Bronchial epithelial cell (primary cell): ENCODE data around the gene TUBA3E. TPM values are rescaled to one million over a fixed set of nuclear protein-coding genes. Genes with fewer than 3 reads are reported as not detected.
"Not testable (repeated sequence)": the region's sequence is repeated elsewhere in the genome, so short reads cannot be mapped to it uniquely, and the experiment has no call there.

Experiments used
- DNase-seq: peaks from one replicate; pipeline ENCODE4 v3.0.0-alpha.2; 2010; ENCODE audit warnings: low read depth
- FAIRE-seq: peaks from 2 replicates; lab custom pipeline; 2011; peaks lifted over from hg19 to GRCh38; lab: Jason Lieb, UNC
- H3K27me3 ChIP-seq: 2 replicates; pipeline ENCODE4 v1.5.1; 2011; ENCODE audit warnings: low read length; ENCODE audit not compliant: control insufficient read depth, insufficient read depth
- H3K36me3 ChIP-seq: 2 replicates; pipeline ENCODE4 v1.5.1; 2011; ENCODE audit warnings: low read length; ENCODE audit not compliant: control insufficient read depth, insufficient read depth
- H3K4me3 ChIP-seq: 2 replicates; pipeline ENCODE4 v1.5.1; 2011; ENCODE audit warnings: mild to moderate bottlenecking, low read depth, low read length, control low read depth
- total RNA-seq: library from RNA; depleted of rRNA; stranded (reverse); fragments of >200 nt; gene quantifications from 2 replicates; pipeline ENCODE4 v1.2.1, GENCODE V29; 2014
- TF ChIP-seq, protein P1 (sequence below): IDR thresholded peaks from 2 replicates; pipeline ENCODE4 v1.5.1; 2011; ENCODE audit warnings: mild to moderate bottlenecking, moderate library complexity, low read length, control low read depth, inconsistent platforms; ENCODE audit not compliant: insufficient read depth, severe bottlenecking

TUBA3E gene
- total RNA-seq, 1 donor from 2014 or later: not detected

DNA sequence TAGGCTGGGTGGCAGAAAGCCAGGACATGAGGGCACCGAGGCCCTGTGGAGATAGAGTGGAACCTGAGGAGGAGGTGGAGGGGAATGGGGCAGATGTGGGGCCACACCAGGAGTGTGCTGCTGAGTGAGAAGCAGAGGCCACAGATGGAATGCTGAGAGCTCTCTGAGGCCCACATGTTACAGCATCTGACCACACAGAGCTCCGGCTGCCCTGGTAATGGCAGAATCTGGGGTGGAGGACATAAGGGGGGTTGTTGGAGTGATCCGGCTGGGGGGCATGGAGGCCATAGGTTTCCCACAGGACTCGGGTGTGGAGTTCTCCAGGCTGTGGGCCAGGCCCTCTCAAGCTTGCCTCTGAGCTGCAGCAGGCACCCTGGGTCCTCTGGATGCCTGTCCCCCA lies 12.3 kb downstream of the TUBA3E start:
- DNase-seq (no peak), FAIRE-seq (no peak)
- Histone ChIP-seq H3K27me3 (no peaks in the 10 kb centered on the region), H3K4me3 (no peak overlapping the region), H3K36me3 (peaks cover 7% of the 10 kb centered on the region)
- TF ChIP-seq, protein P1, sequence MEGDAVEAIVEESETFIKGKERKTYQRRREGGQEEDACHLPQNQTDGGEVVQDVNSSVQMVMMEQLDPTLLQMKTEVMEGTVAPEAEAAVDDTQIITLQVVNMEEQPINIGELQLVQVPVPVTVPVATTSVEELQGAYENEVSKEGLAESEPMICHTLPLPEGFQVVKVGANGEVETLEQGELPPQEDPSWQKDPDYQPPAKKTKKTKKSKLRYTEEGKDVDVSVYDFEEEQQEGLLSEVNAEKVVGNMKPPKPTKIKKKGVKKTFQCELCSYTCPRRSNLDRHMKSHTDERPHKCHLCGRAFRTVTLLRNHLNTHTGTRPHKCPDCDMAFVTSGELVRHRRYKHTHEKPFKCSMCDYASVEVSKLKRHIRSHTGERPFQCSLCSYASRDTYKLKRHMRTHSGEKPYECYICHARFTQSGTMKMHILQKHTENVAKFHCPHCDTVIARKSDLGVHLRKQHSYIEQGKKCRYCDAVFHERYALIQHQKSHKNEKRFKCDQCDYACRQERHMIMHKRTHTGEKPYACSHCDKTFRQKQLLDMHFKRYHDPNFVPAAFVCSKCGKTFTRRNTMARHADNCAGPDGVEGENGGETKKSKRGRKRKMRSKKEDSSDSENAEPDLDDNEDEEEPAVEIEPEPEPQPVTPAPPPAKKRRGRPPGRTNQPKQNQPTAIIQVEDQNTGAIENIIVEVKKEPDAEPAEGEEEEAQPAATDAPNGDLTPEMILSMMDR: no peak

DNA sequence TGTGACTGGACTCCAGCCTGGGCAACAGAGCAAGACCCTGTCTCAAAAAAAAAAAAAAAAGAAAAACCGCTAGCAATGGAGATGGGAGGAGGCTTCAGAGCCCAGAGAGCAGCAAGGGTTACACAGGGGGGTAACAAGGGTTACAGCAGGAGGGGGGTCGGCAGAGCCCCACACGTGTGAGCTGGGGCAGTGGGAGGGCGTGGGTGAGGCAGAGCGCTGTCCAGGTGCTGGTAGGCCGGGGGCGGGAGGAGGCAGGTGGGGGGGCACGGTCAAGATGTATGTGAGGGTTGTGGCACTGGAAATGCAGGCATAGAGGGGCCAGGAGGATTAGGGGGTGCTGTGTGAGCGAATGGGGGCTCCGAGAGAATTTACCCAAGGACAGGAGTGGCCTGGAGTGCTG lies 12.8 kb downstream of the TUBA3E start:
- H3K36me3 ChIP-seq: peaks cover 7% of the 10 kb centered on the region
- no peak for DNase-seq
- no peak overlapping the region for H3K4me3 ChIP-seq
- TF ChIP-seq, protein P1: no peak
- H3K27me3 ChIP-seq: no peaks in the 10 kb centered on the region
- FAIRE-seq: no peak

DNA sequence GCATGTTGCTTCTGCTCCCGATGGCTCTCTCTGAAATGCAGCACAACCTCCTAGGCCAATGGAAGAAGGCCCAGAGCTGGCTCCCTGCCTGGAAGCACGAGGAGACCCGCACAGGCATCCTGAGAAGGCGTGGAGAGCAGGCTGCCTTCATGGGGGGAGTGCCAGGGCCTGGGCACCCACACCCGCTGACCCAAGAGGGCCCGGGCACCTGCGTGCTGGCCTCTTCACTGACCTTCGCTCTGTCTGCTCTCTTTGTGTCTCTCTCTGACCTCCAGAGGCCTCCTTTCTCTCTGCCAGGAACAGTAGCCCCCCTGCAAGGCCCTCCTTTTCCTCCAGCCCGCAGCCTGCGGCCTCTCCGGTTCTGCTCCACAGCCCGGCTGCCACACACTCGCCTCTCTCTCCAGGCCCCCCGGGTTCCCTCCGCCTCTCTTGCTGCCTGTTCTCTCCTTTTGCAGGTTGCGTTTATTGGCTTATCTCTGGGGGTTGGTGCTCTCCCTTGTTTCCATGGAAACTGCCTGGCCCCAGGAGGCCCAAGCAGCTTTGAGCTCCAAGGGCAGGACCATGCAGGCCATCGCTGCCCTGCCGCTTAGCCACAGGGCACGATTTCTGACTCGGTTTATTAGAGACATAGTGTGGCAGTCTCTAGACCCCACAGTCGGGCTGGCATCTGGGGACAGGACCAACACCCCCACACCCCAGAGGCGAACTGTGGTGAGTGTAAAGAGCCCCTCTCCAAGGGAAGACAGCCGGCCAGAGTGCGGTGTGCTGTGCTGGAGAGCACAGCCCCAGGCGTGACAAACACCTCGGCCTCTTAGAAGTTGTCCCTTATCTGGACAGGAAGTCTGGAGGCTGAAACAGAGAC lies 14.5 kb downstream of the TUBA3E start:
- no peak for FAIRE-seq
- peaks cover 7% of the 10 kb centered on the region for H3K36me3 ChIP-seq

DNA sequence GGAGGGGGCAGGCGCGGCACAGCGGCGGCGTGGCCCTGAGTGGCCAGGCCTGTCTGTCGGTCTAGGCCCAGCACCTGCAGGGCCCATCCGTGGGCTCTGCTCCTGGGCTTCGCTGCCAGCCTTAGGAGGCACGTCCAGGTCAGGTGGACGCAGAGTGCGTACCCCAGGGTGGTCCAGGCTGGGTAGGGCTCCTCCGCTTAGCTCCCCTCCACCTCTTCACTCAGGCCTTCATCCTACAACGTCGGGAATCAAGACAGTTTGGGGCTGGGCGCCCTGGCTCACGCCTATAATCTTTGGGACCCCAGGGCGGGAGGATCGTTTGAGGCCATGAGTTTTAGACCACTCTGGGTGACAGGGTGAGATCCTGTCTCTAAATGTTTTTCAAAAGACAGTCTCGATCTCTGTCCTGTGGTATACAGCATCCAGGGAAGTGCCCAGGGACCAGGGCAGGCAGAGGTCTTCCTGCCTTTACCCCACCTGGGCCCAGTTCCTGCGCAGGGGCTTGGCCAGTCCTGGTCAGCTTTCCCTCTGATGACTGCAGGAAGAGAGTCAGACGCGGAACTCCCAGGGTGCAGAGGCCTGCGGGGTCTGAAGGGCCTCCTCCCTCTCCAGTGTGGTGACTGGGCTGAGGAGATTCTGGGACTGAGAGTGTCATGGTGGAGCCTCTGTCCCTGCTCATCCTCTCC lies 15.3 kb downstream of the TUBA3E start:
- DNase-seq, FAIRE-seq, H3K36me3 ChIP-seq, H3K27me3 ChIP-seq: not testable (repeated sequence)
- H3K4me3 ChIP-seq: peak overlapping the region; percentile 73

More for the DNA sequence above, 14.5 kb downstream of the TUBA3E start:
- no peaks in the 10 kb centered on the region for H3K27me3 ChIP-seq
- DNase-seq: no peak
- no peak overlapping the region for H3K4me3 ChIP-seq
- TF ChIP-seq, protein P1: no peak

DNA sequence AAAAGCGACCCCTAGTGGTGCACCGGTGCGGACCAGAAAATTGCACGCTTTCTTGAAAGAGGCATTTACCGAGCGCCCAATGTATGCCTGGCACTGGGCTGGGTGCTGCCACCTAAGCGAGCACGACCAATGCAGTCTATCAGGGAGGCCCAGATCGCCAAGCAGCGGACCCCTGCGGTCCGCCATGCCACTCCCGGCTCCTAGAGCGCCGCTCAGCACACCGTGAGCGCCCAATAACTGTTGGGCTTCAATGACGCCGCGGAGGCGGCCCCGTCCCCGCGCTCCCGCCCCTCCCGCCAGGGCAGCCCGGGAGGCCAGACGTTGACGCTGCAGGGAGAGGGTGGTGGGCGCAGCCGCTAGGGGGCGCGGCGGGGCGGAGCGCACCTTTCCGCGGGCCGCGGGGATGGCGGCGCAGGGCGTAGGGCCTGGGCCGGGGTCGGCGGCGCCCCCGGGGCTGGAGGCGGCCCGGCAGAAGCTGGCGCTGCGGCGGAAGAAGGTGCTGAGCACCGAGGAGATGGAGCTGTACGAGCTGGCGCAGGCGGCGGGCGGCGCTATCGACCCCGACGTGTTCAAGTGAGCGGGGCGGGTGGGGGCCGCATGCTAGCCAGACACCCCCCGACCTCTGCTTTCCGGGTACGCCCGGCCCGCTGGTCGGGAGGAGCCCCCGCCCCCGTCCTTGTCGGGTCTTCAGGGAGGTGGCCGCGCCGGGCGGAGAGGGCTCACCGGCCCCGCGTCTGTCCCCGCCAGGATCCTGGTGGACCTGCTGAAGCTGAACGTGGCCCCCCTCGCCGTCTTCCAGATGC lies 16.2 kb downstream of the TUBA3E start, which contains the start of gene MZT2B:
Gene MZT2B (plus strand): TSS at position 383 of the 803 bp plus-strand sequence. CDS start 21 bp downstream, at position 404.
- H3K27me3 ChIP-seq, FAIRE-seq, H3K36me3 ChIP-seq: not testable (repeated sequence)
- peak within 1 kb of the TSS; percentile 73 for H3K4me3 ChIP-seq
- TF ChIP-seq, protein P1: peak; percentile 75
- peak; percentile 62 for DNase-seq
